ENCODE data around the gene MMP17. TPM values are rescaled to one million over a fixed set of nuclear protein-coding genes. Genes with fewer than 3 reads are reported as not detected.

Gene MMP17
- total RNA-seq, 4 donors from 2014 or later, result 4.6 to 15.4 (median 12.9) TPM

- no peak for TF ChIP-seq CTCF (IDR thresholded peaks at IDR 0.05; ENCODE audit: low read depth)
Measured at GRCh38 chr12:131897276-131897675, 69.1 kb downstream of the MMP17 start.

- TF ChIP-seq CTCF (IDR thresholded peaks at IDR 0.05; ENCODE audit: low read depth), result no peak
Measured at GRCh38 chr12:131897875-131898274, 69.7 kb downstream of the MMP17 start.

- no peak for TF ChIP-seq CTCF (IDR thresholded peaks at IDR 0.05; ENCODE audit: low read depth)
Measured at GRCh38 chr12:131900397-131900796, 72.2 kb downstream of the MMP17 start.

Small RNA genes lying within 50 kb of the gene (small RNA-seq; reads per million reads assigned to genes)
- not detected for gene RNA5SP378
- gene RNU6-1017P, result not detected

Other genes starting within 250 kb of the MMP17 start
- 10 to 100 TPM; 31.6 to 50.5 (median 42.0) TPM for gene SFSWAP, start 117.3 kb upstream of the MMP17 start, total RNA-seq
- gene ULK1, start 66.2 kb downstream of the MMP17 start, total RNA-seq, result 10 to 100 TPM; 10.9 to 35.8 (median 16.3) TPM
- 10 to 100 TPM in 3 of 4 donors, 1 to 10 TPM in 1; 8.2 to 23.4 (median 14.8) TPM for gene PUS1, start 100.9 kb downstream of the MMP17 start, total RNA-seq
- gene EP400, start 121.5 kb downstream of the MMP17 start, total RNA-seq, result 10 to 100 TPM; 20.5 to 33.7 (median 23.4) TPM